Liver (tissue), 9 donors: Measurements from ENCODE around the gene DCAF12L2. TPM values are rescaled to one million over a fixed set of nuclear protein-coding genes. Genes with fewer than 3 reads are reported as not detected.

ENCODE experiments used
- DNase-seq: peaks from one replicate; pipeline ENCODE4 v3.0.0-alpha.2; 2017; ENCODE audit warnings: low spot score
- H3K27ac ChIP-seq, 2 donors: one replicate each; pipeline ENCODE4 v1.7.0; 2013; ENCODE audit warnings: inconsistent platforms in 2 of 2, low read length in 2 of 2, control low read depth in 1 of 2, low read depth in 1 of 2, mild to moderate bottlenecking in 1 of 2
- H3K27me3 ChIP-seq, 4 donors: one replicate each; pipeline versions ENCODE4 v1.6.1 to v1.7.0; 2013; ENCODE audit warnings: low read length in 3 of 4, inconsistent platforms in 1 of 4, mild to moderate bottlenecking in 1 of 4, moderate library complexity in 1 of 4; ENCODE audit not compliant: control insufficient read depth in 4 of 4, insufficient read depth in 4 of 4
- H3K36me3 ChIP-seq, 4 donors: one replicate each; pipeline versions ENCODE4 v1.6.1 to v1.7.0; 2013; ENCODE audit warnings: low read length in 3 of 4, mild to moderate bottlenecking in 3 of 4, low read depth in 1 of 4, moderate library complexity in 1 of 4; ENCODE audit not compliant: control insufficient read depth in 4 of 4, insufficient read depth in 3 of 4
- H3K4me1 ChIP-seq, 4 donors: one replicate each; pipeline versions ENCODE4 v1.6.1 to v1.7.0; 2013; ENCODE audit warnings: low read length in 3 of 4, mild to moderate bottlenecking in 3 of 4, moderate library complexity in 1 of 4; ENCODE audit not compliant: control insufficient read depth in 4 of 4, insufficient read depth in 4 of 4
- H3K4me3 ChIP-seq, 3 donors: one replicate each; pipeline versions ENCODE4 v1.6.1 to v1.7.0; 2013; ENCODE audit warnings: low read length in 3 of 3, control low read depth in 1 of 3, low read depth in 1 of 3, mild to moderate bottlenecking in 1 of 3
- H3K9ac ChIP-seq, 2 donors: one replicate each; pipeline ENCODE4 v1.7.0; 2013; ENCODE audit warnings: low read length in 2 of 2, mild to moderate bottlenecking in 2 of 2, moderate library complexity in 2 of 2, control low read depth in 1 of 2, low read depth in 1 of 2
- H3K9me3 ChIP-seq, 4 donors: one replicate each; pipeline versions ENCODE4 v1.6.1 to v1.7.0; 2013; ENCODE audit warnings: low read length in 3 of 4; ENCODE audit not compliant: control insufficient read depth in 4 of 4
- CTCF ChIP-seq: fragments of 150-350 bp; IDR thresholded peaks from 2 replicates; pipeline ENCODE4 v1.5.1; 2017; ENCODE audit warnings: improper control_type of control experiment, low read depth, low read length; ENCODE audit not compliant: missing input control
- EGR1 ChIP-seq, 2 donors: IDR thresholded peaks; 2 replicates each; pipeline ENCODE4 v1.6.1; 2016 to 2018; ENCODE audit warnings: antibody characterized with exemption in 2 of 2, low read depth in 2 of 2
- FOXA1 ChIP-seq: IDR thresholded peaks from 2 replicates; pipeline ENCODE4 v1.6.1; 2016; ENCODE audit warnings: antibody characterized with exemption
- FOXA2 ChIP-seq: IDR thresholded peaks from 2 replicates; pipeline ENCODE4 v1.6.1; 2016; ENCODE audit warnings: antibody characterized with exemption
- GABPA ChIP-seq, 2 donors: IDR thresholded peaks in 1 of 2; conservative IDR thresholded peaks in 1 of 2; 2 replicates each; pipeline ENCODE4 v1.6.1; 2016; ENCODE audit warnings: antibody characterized with exemption in 2 of 2, mild to moderate bottlenecking in 1 of 2, moderate library complexity in 1 of 2
- HNF4A ChIP-seq, 2 donors: conservative IDR thresholded peaks; 2 replicates each; pipeline ENCODE4 v1.6.1; 2016; ENCODE audit warnings: antibody characterized with exemption in 2 of 2, mild to moderate bottlenecking in 2 of 2
- HNF4G ChIP-seq: IDR thresholded peaks from 2 replicates; pipeline ENCODE4 v1.6.1; 2016; ENCODE audit warnings: antibody characterized with exemption
- JUND ChIP-seq, 2 donors: IDR thresholded peaks; 2 replicates each; pipeline ENCODE4 v1.6.1; 2016; ENCODE audit warnings: antibody characterized with exemption in 2 of 2
- MAX ChIP-seq: IDR thresholded peaks from 2 replicates; pipeline ENCODE4 v1.6.1; 2016; ENCODE audit warnings: antibody characterized with exemption
- NR2F2 ChIP-seq: IDR thresholded peaks from 2 replicates; pipeline ENCODE4 v1.6.1; 2016; ENCODE audit warnings: antibody characterized with exemption
- RAD21 ChIP-seq, 2 donors: IDR thresholded peaks; 2 replicates each; pipeline ENCODE4 v1.6.1; 2016; ENCODE audit warnings: antibody characterized with exemption in 2 of 2, mild to moderate bottlenecking in 2 of 2
- REST ChIP-seq: IDR thresholded peaks from 2 replicates; pipeline ENCODE4 v1.6.1; 2016; ENCODE audit warnings: antibody characterized with exemption, mild to moderate bottlenecking
- RXRA ChIP-seq, 2 donors: IDR thresholded peaks; 2 replicates each; pipeline ENCODE4 v1.6.1; 2017 to 2018; ENCODE audit warnings: antibody characterized with exemption in 2 of 2, mild to moderate bottlenecking in 1 of 2
- SP1 ChIP-seq: IDR thresholded peaks from 2 replicates; pipeline ENCODE4 v1.6.1; 2018; ENCODE audit warnings: antibody characterized with exemption, mild to moderate bottlenecking
- TAF1 ChIP-seq: conservative IDR thresholded peaks from 2 replicates; pipeline ENCODE4 v1.6.1; 2016; ENCODE audit warnings: antibody characterized with exemption, mild to moderate bottlenecking
- ZBTB33 ChIP-seq: IDR thresholded peaks from 2 replicates; pipeline ENCODE4 v1.6.1; 2016; ENCODE audit warnings: antibody characterized with exemption
- WGBS: extraction: QIAGEN DNeasy Blood & Tissue Kit; methylation state at CpG from one replicate; pipeline ENCODE4 v1.1.7; 2013; 5-methylcytosine and 5-hydroxymethylcytosine counted together
- polyA plus RNA-seq, 2 donors: library from polyadenylated mRNA; stranded (reverse) in 1 of 2; unstranded in 1 of 2; fragments of 200-250 nt in 1 of 2; fragments of >200 nt in 1 of 2; fragmentation: Nextera tagmentation in 1 of 2; extraction: Ambion mirVana in 1 of 2; gene quantifications; one replicate each; pipeline versions ENCODE4 v1.2.1 to v1.2.3, GENCODE V29; 2013 to 2015
- total RNA-seq, 2 donors: library from RNA; depleted of rRNA; stranded (reverse); fragments of >200 nt; gene quantifications; one replicate each; pipeline ENCODE4 v1.2.3, GENCODE V29; 2014
- TF ChIP-seq, protein P1 (sequence below): IDR thresholded peaks from 2 replicates; pipeline ENCODE4 v1.6.1; 2016; ENCODE audit warnings: antibody characterized with exemption
- donor health status: healthy.
- donor health status: healthy.
- donor health status: healthy.
- donor health status: healthy.
- donor health status: healthy.

Gene DCAF12L2
- total and polyA plus RNA-seq, 4 donors = not detected

- H3K9ac ChIP-seq = no peak overlapping the region
- TF ChIP-seq EGR1 (IDR thresholded peaks at IDR 0.05; ENCODE audit: low read depth in 2 of 2) = no peak
- TF ChIP-seq TAF1 = no peak
- no peak for TF ChIP-seq HNF4A (conservative IDR thresholded peaks at IDR 0.05)
- TF ChIP-seq RXRA (IDR thresholded peaks at IDR 0.05) = no peak
- no peak for TF ChIP-seq HNF4G
- no peak for TF ChIP-seq SP1
- TF ChIP-seq JUND (IDR thresholded peaks at IDR 0.05) = no peak
- TF ChIP-seq MAX = no peak
- no peak for TF ChIP-seq FOXA2
- no peak for DNase-seq
These were observed 1.2 kb downstream of the DCAF12L2 start for GRCh38 chrX:126164689-126165400.

GRCh38 chrX:126164226-126164625, 1.9 kb downstream of the DCAF12L2 start:
- H3K9ac ChIP-seq = no peak overlapping the region
- H3K9me3 ChIP-seq = no peaks in the 10 kb centered on the region
- H3K4me3 ChIP-seq = no peak overlapping the region
- WGBS = 91% methylated on average over 9 of the region's 9 CpGs
- TF ChIP-seq HNF4A (conservative IDR thresholded peaks at IDR 0.05) = no peak
- TF ChIP-seq, protein P1, sequence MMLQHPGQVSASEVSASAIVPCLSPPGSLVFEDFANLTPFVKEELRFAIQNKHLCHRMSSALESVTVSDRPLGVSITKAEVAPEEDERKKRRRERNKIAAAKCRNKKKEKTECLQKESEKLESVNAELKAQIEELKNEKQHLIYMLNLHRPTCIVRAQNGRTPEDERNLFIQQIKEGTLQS = no peak
- no peak overlapping the region for H3K27ac ChIP-seq
- DNase-seq = no peak
- H3K4me1 ChIP-seq = no peaks in the 10 kb centered on the region
- H3K36me3 ChIP-seq = no peaks in the 10 kb centered on the region
- H3K27me3 ChIP-seq = peaks cover 0 to under 1% (median 0%) of the 10 kb centered on the region in 4 donors

More at GRCh38 chrX:126164689-126165400, 1.2 kb downstream of the DCAF12L2 start:
- Histone ChIP-seq H3K4me1 (no peaks in the 10 kb centered on the region), H3K27me3 (peaks cover 0 to 3% (median 0%) of the 10 kb centered on the region in 4 donors), H3K4me3 (no peak overlapping the region), H3K27ac (no peak overlapping the region), H3K9me3 (no peaks in the 10 kb centered on the region), H3K36me3 (no peaks in the 10 kb centered on the region)
- 95% methylated on average over 37 of the region's 37 CpGs for WGBS

DNA sequence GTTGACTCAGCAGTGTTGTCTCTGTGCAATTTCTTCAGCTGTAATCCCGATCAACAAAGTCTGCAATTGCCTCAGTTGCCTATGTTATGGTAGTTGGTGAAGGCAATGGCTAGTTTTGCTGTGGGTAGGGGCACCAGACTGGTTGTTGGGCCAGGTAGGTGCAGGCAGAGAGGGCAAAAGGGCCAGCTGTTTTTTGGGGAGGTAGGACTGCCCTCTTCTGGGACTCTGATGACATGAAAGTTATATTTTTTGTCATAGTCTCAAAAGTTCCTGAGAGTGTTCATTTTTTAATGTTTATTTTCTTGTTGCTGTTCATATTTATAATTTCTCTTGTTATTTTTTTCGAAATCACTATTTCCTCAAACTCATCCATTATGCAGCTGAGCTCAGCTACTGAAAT, 25.1 kb downstream of the DCAF12L2 start:
- Histone ChIP-seq H3K9ac (no peak overlapping the region), H3K36me3 (no peaks in the 10 kb centered on the region), H3K27ac (no peak overlapping the region), H3K27me3 (no peaks in the 10 kb centered on the region), H3K4me3 (no peak overlapping the region), H3K4me1 (no peaks in the 10 kb centered on the region), H3K9me3 (no peaks in the 10 kb centered on the region)
- no peak for DNase-seq
- 48% methylated on average over 2 of the region's 2 CpGs for WGBS
- TF ChIP-seq JUND (IDR thresholded peaks at IDR 0.05) (no peak), RXRA (IDR thresholded peaks at IDR 0.05) (no peak), FOXA1 (no peak), REST (no peak), GABPA (IDR thresholded peaks at IDR 0.05 in 1 of 2, conservative IDR thresholded peaks at IDR 0.05 in 1 of 2) (no peak), MAX (no peak), RAD21 (IDR thresholded peaks at IDR 0.05) (no peak), NR2F2 (no peak), SP1 (no peak), CTCF (no peak), EGR1 (IDR thresholded peaks at IDR 0.05; ENCODE audit: low read depth in 2 of 2) (no peak), HNF4A (conservative IDR thresholded peaks at IDR 0.05) (no peak), ZBTB33 (no peak), FOXA2 (no peak), HNF4G (no peak)
- TF ChIP-seq, protein P1 = no peak
